ENCODE results near the gene HCN1.
"Not testable (repeated sequence)": the region's sequence is repeated elsewhere in the genome, so short reads cannot be mapped to it uniquely, and the experiment has no call there.

The HCN1 gene

GRCh38 chr5:45312627-45313026, 383.6 kb downstream of the HCN1 start:
- DNase-seq (ENCODE audit: low read depth in 2 of 2, low spot score in 1 of 2): not testable (repeated sequence)

GRCh38 chr5:45295231-45295630, 400.9 kb downstream of the HCN1 start:
- DNase-seq (ENCODE audit: low read depth in 2 of 2, low spot score in 1 of 2): no peak

- no peak for DNase-seq (ENCODE audit: low read depth in 2 of 2, low spot score in 1 of 2)
Observed at GRCh38 chr5:45288746-45289145, 407.4 kb downstream of the HCN1 start.

GRCh38 chr5:45284436-45284835, 411.7 kb downstream of the HCN1 start:
- no peak for DNase-seq (ENCODE audit: low read depth in 2 of 2, low spot score in 1 of 2)

GRCh38 chr5:45281081-45281480, 415.1 kb downstream of the HCN1 start:
- DNase-seq (ENCODE audit: low read depth in 2 of 2, low spot score in 1 of 2): no peak

- no peak for DNase-seq (ENCODE audit: low read depth in 2 of 2, low spot score in 1 of 2)
Observed at GRCh38 chr5:45279109-45279508, 417.1 kb downstream of the HCN1 start.

GRCh38 chr5:45277860-45278259, 418.3 kb downstream of the HCN1 start:
- DNase-seq (ENCODE audit: low read depth in 2 of 2, low spot score in 1 of 2): no peak

GRCh38 chr5:45274241-45274640, 421.9 kb downstream of the HCN1 start:
- DNase-seq (ENCODE audit: low read depth in 2 of 2, low spot score in 1 of 2): no peak

GRCh38 chr5:45271626-45272025, 424.6 kb downstream of the HCN1 start:
- no peak for DNase-seq (ENCODE audit: low read depth in 2 of 2, low spot score in 1 of 2)

GRCh38 chr5:45264447-45264846, 431.7 kb downstream of the HCN1 start:
- DNase-seq (ENCODE audit: low read depth in 2 of 2, low spot score in 1 of 2): no peak

- DNase-seq (ENCODE audit: low read depth in 2 of 2, low spot score in 1 of 2): no peak
Observed at GRCh38 chr5:45262061-45262590, 434.1 kb downstream of the HCN1 start.

GRCh38 chr5:45261125-45261524, 435.1 kb downstream of the HCN1 start:
- no peak for DNase-seq (ENCODE audit: low read depth in 2 of 2, low spot score in 1 of 2)

- no peak for DNase-seq (ENCODE audit: low read depth in 2 of 2, low spot score in 1 of 2)
Observed at GRCh38 chr5:45260292-45260691, 435.9 kb downstream of the HCN1 start.

- DNase-seq (ENCODE audit: low read depth in 2 of 2, low spot score in 1 of 2): no peak
Observed at GRCh38 chr5:45252978-45253377, 443.2 kb downstream of the HCN1 start.

GRCh38 chr5:45252541-45252940, 443.6 kb downstream of the HCN1 start:
- no peak for DNase-seq (ENCODE audit: low read depth in 2 of 2, low spot score in 1 of 2)

GRCh38 chr5:45225571-45226031, 470.6 kb downstream of the HCN1 start:
- no peak for DNase-seq (ENCODE audit: low read depth in 2 of 2, low spot score in 1 of 2)

GRCh38 chr5:45205403-45205961, 490.7 kb downstream of the HCN1 start:
- DNase-seq (ENCODE audit: low read depth in 2 of 2, low spot score in 1 of 2): no peak

All from stimulated activated CD8-positive, alpha-beta memory T cell treated with anti-CD3 and anti-CD28 coated beads, Interleukin-4, amount 100 ng/mL, for 4 hours (primary cell).